ENCODE data around the gene TENT4B. TPM values are rescaled to one million over a fixed set of nuclear protein-coding genes. Genes with fewer than 3 reads are reported as not detected.
"Not testable (repeated sequence)": the region's sequence is repeated elsewhere in the genome, so short reads cannot be mapped to it uniquely, and the experiment has no call there.

TENT4B gene
- total RNA-seq, 1 donor from 2014 or later, result 15.2 TPM

GRCh38 chr16:50234771-50235556 lies 81.9 kb downstream of the TENT4B start:
- no peak for TF ChIP-seq EZH2phosphoT487 (IDR thresholded peaks at IDR 0.05)
- H3K4me1 Mint-ChIP-seq, result peaks cover 9% of the 10 kb centered on the region
- no peaks in the 10 kb centered on the region for H3K9me3 Mint-ChIP-seq
- H3K9me3 ChIP-seq (ENCODE audit: low read depth), result no peaks in the 10 kb centered on the region
- no peak overlapping the region for H2AFZ ChIP-seq (replicated peaks)
- no peak overlapping the region for H3K27ac ChIP-seq
- H3K9ac ChIP-seq, result no peak overlapping the region
- H3F3A ChIP-seq (ENCODE audit: low read depth), result peaks cover 8% of the 10 kb centered on the region
- no peak overlapping the region for H3K27ac Mint-ChIP-seq
- no peaks in the 10 kb centered on the region for H3K4me1 ChIP-seq
- H3K27me3 ChIP-seq, result no peaks in the 10 kb centered on the region
- peaks cover 4% of the 10 kb centered on the region for H3K27me3 Mint-ChIP-seq (ENCODE audit: insufficient read depth, low read depth)
- H3K36me3 ChIP-seq, result peaks cover 3% of the 10 kb centered on the region
- H3K36me3 Mint-ChIP-seq, result no peaks in the 10 kb centered on the region
- no peak for DNase-seq (ENCODE audit: low spot score)
- H3K4me3 ChIP-seq, result no peak overlapping the region
- no peaks in the 10 kb centered on the region for H4K20me1 ChIP-seq (ENCODE audit: low read depth)
- H3K79me2 ChIP-seq (ENCODE audit: low read depth), result no peaks in the 10 kb centered on the region
- H3K4me3 Mint-ChIP-seq, result no peak overlapping the region
- no peak overlapping the region for H3K4me2 ChIP-seq

GRCh38 chr16:50235581-50235980 lies 82.5 kb downstream of the TENT4B start:
- Mint-ChIP-seq H3K4me3 (no peak overlapping the region), H3K36me3 (no peaks in the 10 kb centered on the region), H3K9me3 (no peaks in the 10 kb centered on the region), H3K27ac (no peak overlapping the region), H3K4me1 (peaks cover 9% of the 10 kb centered on the region), H3K27me3 (ENCODE audit: insufficient read depth, low read depth) (peaks cover 4% of the 10 kb centered on the region)
- Histone ChIP-seq H3K9me3 (ENCODE audit: low read depth) (no peaks in the 10 kb centered on the region), H4K20me1 (ENCODE audit: low read depth) (no peaks in the 10 kb centered on the region), H3K27ac (no peak overlapping the region), H3K79me2 (ENCODE audit: low read depth) (no peaks in the 10 kb centered on the region), H3K36me3 (peaks cover under 1% of the 10 kb centered on the region), H2AFZ (replicated peaks) (no peak overlapping the region), H3K4me2 (no peak overlapping the region), H3F3A (ENCODE audit: low read depth) (peaks cover 8% of the 10 kb centered on the region), H3K27me3 (no peaks in the 10 kb centered on the region), H3K4me1 (no peaks in the 10 kb centered on the region), H3K9ac (no peak overlapping the region), H3K4me3 (no peak overlapping the region)
- TF ChIP-seq EZH2phosphoT487 (IDR thresholded peaks at IDR 0.05) (no peak), CTCF (IDR thresholded peaks at IDR 0.05) (no peak), EZH2 (IDR thresholded peaks at IDR 0.05) (no peak)
- peak; percentile 54 for DNase-seq (ENCODE audit: low spot score)

- no peak overlapping the region for H3K27ac Mint-ChIP-seq
- TF ChIP-seq CTCF (IDR thresholded peaks at IDR 0.05) (no peak), EZH2 (IDR thresholded peaks at IDR 0.05) (no peak), EZH2phosphoT487 (IDR thresholded peaks at IDR 0.05) (no peak)
These were observed 85.2 kb downstream of the TENT4B start for GRCh38 chr16:50238314-50238713.

GRCh38 chr16:50238868-50239301 lies 85.8 kb downstream of the TENT4B start:
- Histone ChIP-seq H3K27ac (no peak overlapping the region), H3K36me3 (no peaks in the 10 kb centered on the region), H2AFZ (replicated peaks) (no peak overlapping the region), H3K4me2 (no peak overlapping the region), H3K79me2 (ENCODE audit: low read depth) (no peaks in the 10 kb centered on the region), H3K9me3 (ENCODE audit: low read depth) (no peaks in the 10 kb centered on the region), H3K4me3 (no peak overlapping the region), H3K9ac (no peak overlapping the region), H3F3A (ENCODE audit: low read depth) (peaks cover 7% of the 10 kb centered on the region), H4K20me1 (ENCODE audit: low read depth) (no peaks in the 10 kb centered on the region), H3K4me1 (no peaks in the 10 kb centered on the region), H3K27me3 (peaks cover 8% of the 10 kb centered on the region)
- TF ChIP-seq EZH2phosphoT487 (IDR thresholded peaks at IDR 0.05), result no peak
- no peak for TF ChIP-seq CTCF (IDR thresholded peaks at IDR 0.05)
- TF ChIP-seq EZH2 (IDR thresholded peaks at IDR 0.05), result no peak
- H3K36me3 Mint-ChIP-seq, result no peaks in the 10 kb centered on the region
- no peak overlapping the region for H3K27ac Mint-ChIP-seq
- peaks cover 7% of the 10 kb centered on the region for H3K27me3 Mint-ChIP-seq (ENCODE audit: insufficient read depth, low read depth)
- DNase-seq (ENCODE audit: low spot score), result no peak
- H3K9me3 Mint-ChIP-seq, result no peaks in the 10 kb centered on the region
- no peak overlapping the region for H3K4me3 Mint-ChIP-seq
- H3K4me1 Mint-ChIP-seq, result peaks cover 9% of the 10 kb centered on the region

More at GRCh38 chr16:50238314-50238713, 85.2 kb downstream of the TENT4B start:
- Histone ChIP-seq H3K9ac (no peak overlapping the region), H3K4me2 (no peak overlapping the region), H3K9me3 (ENCODE audit: low read depth) (no peaks in the 10 kb centered on the region), H3K27ac (no peak overlapping the region), H3K36me3 (no peaks in the 10 kb centered on the region), H3K79me2 (ENCODE audit: low read depth) (no peaks in the 10 kb centered on the region), H3F3A (ENCODE audit: low read depth) (peaks cover 8% of the 10 kb centered on the region), H2AFZ (replicated peaks) (no peak overlapping the region), H4K20me1 (ENCODE audit: low read depth) (no peaks in the 10 kb centered on the region), H3K4me1 (no peaks in the 10 kb centered on the region), H3K4me3 (no peak overlapping the region), H3K27me3 (peaks cover 5% of the 10 kb centered on the region)
- DNase-seq (ENCODE audit: low spot score), result no peak
- peaks cover 9% of the 10 kb centered on the region for H3K4me1 Mint-ChIP-seq
- no peaks in the 10 kb centered on the region for H3K9me3 Mint-ChIP-seq
- H3K36me3 Mint-ChIP-seq, result no peaks in the 10 kb centered on the region
- H3K27me3 Mint-ChIP-seq (ENCODE audit: insufficient read depth, low read depth), result peaks cover 7% of the 10 kb centered on the region
- H3K4me3 Mint-ChIP-seq, result no peak overlapping the region

GRCh38 chr16:50243024-50243423 lies 89.9 kb downstream of the TENT4B start:
- not testable (repeated sequence) for H3K4me2 ChIP-seq; H3K36me3 Mint-ChIP-seq; H3K9me3 Mint-ChIP-seq; H4K20me1 ChIP-seq (ENCODE audit: low read depth); H3K9me3 ChIP-seq (ENCODE audit: low read depth); H3K36me3 ChIP-seq; H3K4me3 ChIP-seq; H3K27ac Mint-ChIP-seq; DNase-seq (ENCODE audit: low spot score); H3K79me2 ChIP-seq (ENCODE audit: low read depth); H3K9ac ChIP-seq; H3K4me3 Mint-ChIP-seq; H3K27ac ChIP-seq; H3K4me1 ChIP-seq; H2AFZ ChIP-seq (replicated peaks); H3K4me1 Mint-ChIP-seq
- Histone ChIP-seq H3F3A (ENCODE audit: low read depth) (peaks cover 21% of the 10 kb centered on the region), H3K27me3 (peaks cover 44% of the 10 kb centered on the region)
- H3K27me3 Mint-ChIP-seq (ENCODE audit: insufficient read depth, low read depth), result peaks cover 15% of the 10 kb centered on the region

Measured in neural progenitor cell (in vitro differentiated cells).